ENCODE measurements around the gene ADAM22. TPM values are rescaled to one million over a fixed set of nuclear protein-coding genes. Genes with fewer than 3 reads are reported as not detected.

Gene ADAM22
- total and polyA plus RNA-seq, 7 donors, result 0.09 to 7.0 (median 0.42) TPM

- no peak for ATAC-seq
- peaks cover 4% of the 10 kb centered on the region for H3K4me1 ChIP-seq
- no peaks in the 10 kb centered on the region for H3K27me3 ChIP-seq (ENCODE audit: insufficient read depth in 3 of 3, low read length in 2 of 3)
- no peak overlapping the region for H3K4me3 ChIP-seq
- intact Hi-C loops (cut with DNase I), result loop anchor here in 1 of 2 donors (10.0 kb wide), 1 partner anchor 48 kb away; no protein-coding TSS in a partner anchor
- TF ChIP-seq CTCF (IDR thresholded peaks at IDR 0.05), result no peak
- WGBS, 3 donors, result 48 to 81% (median 70%) methylated on average over 1 of the region's 1 CpG
- no peaks in the 10 kb centered on the region for H3K36me3 ChIP-seq (ENCODE audit: insufficient read depth in 1 of 2, low read depth in 1 of 2)
- no peaks in the 10 kb centered on the region for H3K9me3 ChIP-seq
- DNase-seq, result no peak
- no peak overlapping the region for H3K27ac ChIP-seq
Measured at GRCh38 chr7:88046839-88047573, 113.0 kb downstream of the ADAM22 start.

- no peak for ATAC-seq
- 44 to 59% (median 45%) methylated on average over 1 of the region's 1 CpG for WGBS, 3 donors
- intact Hi-C loops (cut with DNase I), result no loop called here
- no peak for TF ChIP-seq CTCF (IDR thresholded peaks at IDR 0.05)
- no peak overlapping the region for H3K4me3 ChIP-seq
- H3K4me1 ChIP-seq, result no peaks in the 10 kb centered on the region
- no peaks in the 10 kb centered on the region for H3K36me3 ChIP-seq (ENCODE audit: insufficient read depth in 1 of 2, low read depth in 1 of 2)
- DNase-seq, result no peak
- H3K27ac ChIP-seq, result no peak overlapping the region
- H3K9me3 ChIP-seq, result no peaks in the 10 kb centered on the region
- H3K27me3 ChIP-seq (ENCODE audit: insufficient read depth in 3 of 3, low read length in 2 of 3), result no peaks in the 10 kb centered on the region
Measured at GRCh38 chr7:88057655-88058054, 123.6 kb downstream of the ADAM22 start.

GRCh38 chr7:88062238-88062637, 128.2 kb downstream of the ADAM22 start:
- TF ChIP-seq CTCF (IDR thresholded peaks at IDR 0.05), result no peak
- Histone ChIP-seq H3K4me1 (no peaks in the 10 kb centered on the region), H3K36me3 (ENCODE audit: insufficient read depth in 1 of 2, low read depth in 1 of 2) (no peaks in the 10 kb centered on the region), H3K27me3 (ENCODE audit: insufficient read depth in 3 of 3, low read length in 2 of 3) (no peaks in the 10 kb centered on the region), H3K4me3 (no peak overlapping the region), H3K9me3 (no peaks in the 10 kb centered on the region), H3K27ac (no peak overlapping the region)
- no peak for ATAC-seq
- no peak for DNase-seq
- intact Hi-C loops (cut with DNase I), result no loop called here

- ATAC-seq, result no peak
- no peak for DNase-seq
- H3K36me3 ChIP-seq (ENCODE audit: insufficient read depth in 1 of 2, low read depth in 1 of 2), result no peaks in the 10 kb centered on the region
- no peaks in the 10 kb centered on the region for H3K4me1 ChIP-seq
- no peak overlapping the region for H3K4me3 ChIP-seq
- no peaks in the 10 kb centered on the region for H3K9me3 ChIP-seq
- no peak overlapping the region for H3K27ac ChIP-seq
- no peaks in the 10 kb centered on the region for H3K27me3 ChIP-seq (ENCODE audit: insufficient read depth in 3 of 3, low read length in 2 of 3)
- no peak for TF ChIP-seq CTCF (IDR thresholded peaks at IDR 0.05)
- intact Hi-C loops (cut with DNase I), result no loop called here
- WGBS, 3 donors, result 87 to 100% (median 95%) methylated on average over 1 of the region's 1 CpG
Measured at GRCh38 chr7:88069093-88069492, 135.0 kb downstream of the ADAM22 start.

Measured in psoas muscle (tissue), 8 donors.